ENCODE data around the gene ZC3H12A.
"Not testable (repeated sequence)": the region's sequence is repeated elsewhere in the genome, so short reads cannot be mapped to it uniquely, and the experiment has no call there.

ZC3H12A gene

GRCh38 chr1:37519613-37520012 lies 45.2 kb downstream of the ZC3H12A start:
- no peak for TF ChIP-seq TOX (CRISPR knock-in tag; IDR thresholded peaks at IDR 0.05; ENCODE audit: borderline replicate concordance)
- no peak for TF ChIP-seq ZC3H10 (CRISPR knock-in tag; IDR thresholded peaks at IDR 0.05)
- no peak for ATAC-seq

GRCh38 chr1:37529888-37530287 lies 55.5 kb downstream of the ZC3H12A start:
- ATAC-seq = not testable (repeated sequence)

- not testable (repeated sequence) for ATAC-seq
Measured at GRCh38 chr1:37532418-37533156, 58.2 kb downstream of the ZC3H12A start.

GRCh38 chr1:37533317-37534093 lies 59.1 kb downstream of the ZC3H12A start:
- ATAC-seq = no peak; the same call in 2 of the 3 replicates
- TF ChIP-seq SNAI2 (CRISPR knock-in tag; IDR thresholded peaks at IDR 0.05) (no peak), ZFP3 (CRISPR knock-in tag; IDR thresholded peaks at IDR 0.05) (no peak), TCF4 (CRISPR knock-in tag; IDR thresholded peaks at IDR 0.05; ENCODE audit: borderline replicate concordance) (no peak), ZNF8 (CRISPR knock-in tag; IDR thresholded peaks at IDR 0.05) (no peak), ZNF565 (CRISPR knock-in tag; conservative IDR thresholded peaks at IDR 0.05; ENCODE audit: low read depth) (no peak), ZC3H10 (CRISPR knock-in tag; IDR thresholded peaks at IDR 0.05) (no peak), PPARA (CRISPR knock-in tag; IDR thresholded peaks at IDR 0.05; ENCODE audit: borderline replicate concordance) (no peak), CSRNP3 (CRISPR knock-in tag; IDR thresholded peaks at IDR 0.05) (no peak), CREB5 (CRISPR knock-in tag; IDR thresholded peaks at IDR 0.05; ENCODE audit: low read depth) (no peak), TSHZ2 (CRISPR knock-in tag; IDR thresholded peaks at IDR 0.05) (no peak), PATZ1 (CRISPR knock-in tag; IDR thresholded peaks at IDR 0.05; ENCODE audit: borderline replicate concordance) (no peak), ZFP30 (CRISPR knock-in tag; IDR thresholded peaks at IDR 0.05) (no peak), POU6F1 (CRISPR knock-in tag; IDR thresholded peaks at IDR 0.05; ENCODE audit: borderline replicate concordance, low read depth) (no peak), ISL1 (CRISPR knock-in tag; IDR thresholded peaks at IDR 0.05) (no peak), ESRRG (CRISPR knock-in tag; IDR thresholded peaks at IDR 0.05) (no peak), TOX (CRISPR knock-in tag; IDR thresholded peaks at IDR 0.05; ENCODE audit: borderline replicate concordance) (no peak), CSDC2 (CRISPR knock-in tag; IDR thresholded peaks at IDR 0.05) (no peak), ZNF70 (CRISPR knock-in tag; IDR thresholded peaks at IDR 0.05) (no peak)
